HepG2 (cell line): ENCODE measurements around the gene PMIS2. TPM values are rescaled to one million over a fixed set of nuclear protein-coding genes. Genes with fewer than 3 reads are reported as not detected.

Source experiments
- EHMT2 ChIP-seq: fragments of 200-600 bp; sonication (generic); IDR thresholded peaks from 2 replicates; pipeline ENCODE4 v1.7.0; 2017; ENCODE audit warnings: antibody characterized with exemption, low read depth, low read length, borderline replicate concordance
- MXI1 ChIP-seq: IDR thresholded peaks from 3 replicates; pipeline ENCODE4 v1.6.1; 2012; ENCODE audit warnings: low read depth, low read length, inconsistent platforms, borderline replicate concordance
- NFKBIZ ChIP-seq: IDR thresholded peaks from 2 replicates; pipeline ENCODE4 v1.6.1; 2018; ENCODE audit warnings: missing genetic modification reagents, missing compliant biosample characterization
- NR2F1 ChIP-seq, 2 experiments: fragments of 450-650 bp in 1 of 2; formaldehyde crosslinking in 1 of 2; IDR thresholded peaks; 2 replicates each; pipeline versions ENCODE4 v1.5.0 to v1.6.1; 2016 to 2020; ENCODE audit warnings: mild to moderate bottlenecking in 1 of 2, missing compliant biosample characterization in 1 of 2, missing genetic modification reagents in 1 of 2, moderate library complexity in 1 of 2
- PAX8 ChIP-seq: sonication (generic); formaldehyde crosslinking; IDR thresholded peaks from 2 replicates; pipeline ENCODE4 v1.8.0; 2022; ENCODE audit warnings: mild to moderate bottlenecking, missing genetic modification reagents, borderline replicate concordance
- PCBP2 ChIP-seq: fragments of 200-400 bp; formaldehyde crosslinking; optimal IDR thresholded peaks from 2 replicates; pipeline ENCODE3; 2018; ENCODE audit warnings: low read length, low read depth; ENCODE audit not compliant: poor library complexity, severe bottlenecking
- ZFP41 ChIP-seq: sonication (generic); formaldehyde crosslinking; IDR thresholded peaks from 2 replicates; pipeline ENCODE4 v1.4.0; 2020; ENCODE audit warnings: mild to moderate bottlenecking, missing genetic modification reagents, borderline replicate concordance
- ZNF143 ChIP-seq: sonication (generic); formaldehyde crosslinking; IDR thresholded peaks from 2 replicates; pipeline ENCODE4 v1.4.0; 2020; ENCODE audit warnings: missing genetic modification reagents
- ZNF253 ChIP-seq: sonication (generic); formaldehyde crosslinking; IDR thresholded peaks from 2 replicates; pipeline ENCODE4 v1.8.0; 2022; ENCODE audit warnings: mild to moderate bottlenecking, missing genetic modification reagents, borderline replicate concordance
- ZNF543 ChIP-seq: sonication (generic); formaldehyde crosslinking; IDR thresholded peaks from 2 replicates; pipeline ENCODE4 v1.4.0; 2020; ENCODE audit warnings: mild to moderate bottlenecking, missing genetic modification reagents
- ZNF567 ChIP-seq: sonication (generic); formaldehyde crosslinking; IDR thresholded peaks from 2 replicates; pipeline ENCODE4 v1.8.1; 2023; ENCODE audit warnings: mild to moderate bottlenecking, missing genetic modification reagents, borderline replicate concordance
- polyA plus RNA-seq, 8 experiments: library from polyadenylated mRNA; depleted of rRNA in 3 of 8; stranded (reverse) in 7 of 8; unstranded in 1 of 8; fragments of >200 nt; fragmentation: Illumina TruSeq in 4 of 8; extraction: Trizol in 4 of 8; gene quantifications; 2 replicates each; pipeline versions ENCODE4 v1.2.1 to v1.2.3, GENCODE V29; 2011 to 2016; ENCODE audit warnings: low read depth in 4 of 8, missing spikeins in 1 of 8, mixed read lengths in 1 of 8; ENCODE audit not compliant: insufficient read depth in 1 of 8
- total RNA-seq, 5 experiments: library from RNA; depleted of rRNA; stranded (reverse); fragments of >200 nt; fragmentation: Illumina TruSeq; extraction: Trizol; gene quantifications; 2 replicates each; pipeline ENCODE4 v1.2.3, GENCODE V29; 2016; ENCODE audit warnings: low read depth in 1 of 5
- TF ChIP-seq, protein P1 (sequence below): sonication (generic); formaldehyde crosslinking; IDR thresholded peaks from 2 replicates; pipeline ENCODE4 v1.4.0; 2020; ENCODE audit warnings: missing genetic modification reagents, mild to moderate bottlenecking, borderline replicate concordance
- TF ChIP-seq, protein P2 (sequence below): IDR thresholded peaks from 2 replicates; pipeline ENCODE4 v1.6.1; 2018; ENCODE audit warnings: missing genetic modification reagents
- TF ChIP-seq, protein P3 (sequence below): sonication (generic); formaldehyde crosslinking; IDR thresholded peaks from 2 replicates; pipeline ENCODE4 v1.4.0; 2020; ENCODE audit warnings: mild to moderate bottlenecking, missing genetic modification reagents
- TF ChIP-seq, protein P4 (sequence below): sonication (generic); formaldehyde crosslinking; IDR thresholded peaks from 2 replicates; pipeline ENCODE4 v1.4.0; 2020; ENCODE audit warnings: mild to moderate bottlenecking, missing genetic modification reagents
- TF ChIP-seq, protein P5 (sequence below): sonication (generic); formaldehyde crosslinking; IDR thresholded peaks from 2 replicates; pipeline ENCODE4 v1.4.0; 2020; ENCODE audit warnings: missing genetic modification reagents

The PMIS2 gene
- total and polyA plus RNA-seq, 2 of the 13 experiments (the other 11 are each of a cell fraction or from before 2014, with no cell fraction given), result not detected

DNA sequence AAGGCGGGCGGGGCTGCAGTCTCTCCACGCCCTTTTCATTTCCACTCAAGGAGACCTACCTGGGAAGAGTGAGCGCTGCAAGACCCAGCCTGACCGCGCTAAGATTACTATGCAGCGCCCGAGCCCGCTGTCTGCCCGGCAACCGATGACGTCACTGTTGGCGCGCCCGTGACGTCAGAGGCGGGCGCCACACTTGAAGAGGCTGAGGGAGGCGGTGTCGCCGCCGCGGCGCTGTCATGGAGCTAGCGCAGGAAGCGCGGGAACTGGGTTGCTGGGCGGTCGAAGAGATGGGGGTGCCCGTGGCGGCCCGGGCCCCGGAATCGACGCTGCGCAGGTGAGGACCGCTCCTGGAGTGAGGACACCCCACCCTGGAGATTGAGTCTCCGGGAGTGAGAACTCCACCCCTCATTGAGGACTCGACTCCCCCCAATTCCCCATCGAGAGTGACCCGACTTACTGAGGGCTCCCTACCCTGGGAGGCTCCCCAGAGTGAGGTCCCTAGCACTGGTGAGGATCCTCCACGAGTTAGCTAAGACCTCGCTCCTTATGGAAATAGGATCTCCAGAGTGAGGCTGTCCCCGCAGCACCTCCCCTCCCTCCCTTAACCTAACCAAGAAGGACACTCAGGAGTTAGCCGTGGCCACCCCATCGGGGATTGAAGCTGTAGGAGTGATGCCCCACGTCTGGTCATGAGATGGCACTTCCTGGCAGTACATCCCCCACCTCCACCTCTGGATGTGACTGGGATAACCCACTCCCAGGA, 26.8 kb downstream of the PMIS2 start, which contains the start of gene HAUS5 (continued):
- TF ChIP-seq, protein P1, sequence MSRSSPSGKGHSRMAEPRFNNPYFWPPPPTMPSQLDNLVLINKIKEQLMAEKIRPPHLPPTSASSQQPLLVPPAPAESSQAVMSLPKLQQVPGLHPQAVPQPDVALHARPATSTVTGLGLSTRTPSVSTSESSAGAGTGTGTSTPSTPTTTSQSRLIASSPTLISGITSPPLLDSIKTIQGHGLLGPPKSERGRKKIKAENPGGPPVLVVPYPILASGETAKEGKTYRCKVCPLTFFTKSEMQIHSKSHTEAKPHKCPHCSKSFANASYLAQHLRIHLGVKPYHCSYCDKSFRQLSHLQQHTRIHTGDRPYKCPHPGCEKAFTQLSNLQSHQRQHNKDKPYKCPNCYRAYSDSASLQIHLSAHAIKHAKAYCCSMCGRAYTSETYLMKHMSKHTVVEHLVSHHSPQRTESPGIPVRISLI (CRISPR knock-in tag), result no peak
- TF ChIP-seq MXI1 (peak; percentile 93; the same call in 2 of the 3 replicates), ZNF567 (CRISPR knock-in tag) (0 out of 2 replicates have a peak, but pooled peaks have one; percentile 44), ZNF543 (CRISPR knock-in tag) (no peak), ZNF143 (CRISPR knock-in tag) (peak; percentile 69), ZFP41 (CRISPR knock-in tag) (no peak), PAX8 (CRISPR knock-in tag) (no peak), NR2F1 (CRISPR knock-in tag; IDR thresholded peaks at IDR 0.05) (no peak), NFKBIZ (0 out of 2 replicates have a peak, but pooled peaks have one; percentile 42), PCBP2 (no peak), ZNF253 (CRISPR knock-in tag) (no peak), EHMT2 (no peak)
- TF ChIP-seq, protein P2, sequence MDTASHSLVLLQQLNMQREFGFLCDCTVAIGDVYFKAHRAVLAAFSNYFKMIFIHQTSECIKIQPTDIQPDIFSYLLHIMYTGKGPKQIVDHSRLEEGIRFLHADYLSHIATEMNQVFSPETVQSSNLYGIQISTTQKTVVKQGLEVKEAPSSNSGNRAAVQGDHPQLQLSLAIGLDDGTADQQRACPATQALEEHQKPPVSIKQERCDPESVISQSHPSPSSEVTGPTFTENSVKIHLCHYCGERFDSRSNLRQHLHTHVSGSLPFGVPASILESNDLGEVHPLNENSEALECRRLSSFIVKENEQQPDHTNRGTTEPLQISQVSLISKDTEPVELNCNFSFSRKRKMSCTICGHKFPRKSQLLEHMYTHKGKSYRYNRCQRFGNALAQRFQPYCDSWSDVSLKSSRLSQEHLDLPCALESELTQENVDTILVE, result no peak
- TF ChIP-seq, protein P3, sequence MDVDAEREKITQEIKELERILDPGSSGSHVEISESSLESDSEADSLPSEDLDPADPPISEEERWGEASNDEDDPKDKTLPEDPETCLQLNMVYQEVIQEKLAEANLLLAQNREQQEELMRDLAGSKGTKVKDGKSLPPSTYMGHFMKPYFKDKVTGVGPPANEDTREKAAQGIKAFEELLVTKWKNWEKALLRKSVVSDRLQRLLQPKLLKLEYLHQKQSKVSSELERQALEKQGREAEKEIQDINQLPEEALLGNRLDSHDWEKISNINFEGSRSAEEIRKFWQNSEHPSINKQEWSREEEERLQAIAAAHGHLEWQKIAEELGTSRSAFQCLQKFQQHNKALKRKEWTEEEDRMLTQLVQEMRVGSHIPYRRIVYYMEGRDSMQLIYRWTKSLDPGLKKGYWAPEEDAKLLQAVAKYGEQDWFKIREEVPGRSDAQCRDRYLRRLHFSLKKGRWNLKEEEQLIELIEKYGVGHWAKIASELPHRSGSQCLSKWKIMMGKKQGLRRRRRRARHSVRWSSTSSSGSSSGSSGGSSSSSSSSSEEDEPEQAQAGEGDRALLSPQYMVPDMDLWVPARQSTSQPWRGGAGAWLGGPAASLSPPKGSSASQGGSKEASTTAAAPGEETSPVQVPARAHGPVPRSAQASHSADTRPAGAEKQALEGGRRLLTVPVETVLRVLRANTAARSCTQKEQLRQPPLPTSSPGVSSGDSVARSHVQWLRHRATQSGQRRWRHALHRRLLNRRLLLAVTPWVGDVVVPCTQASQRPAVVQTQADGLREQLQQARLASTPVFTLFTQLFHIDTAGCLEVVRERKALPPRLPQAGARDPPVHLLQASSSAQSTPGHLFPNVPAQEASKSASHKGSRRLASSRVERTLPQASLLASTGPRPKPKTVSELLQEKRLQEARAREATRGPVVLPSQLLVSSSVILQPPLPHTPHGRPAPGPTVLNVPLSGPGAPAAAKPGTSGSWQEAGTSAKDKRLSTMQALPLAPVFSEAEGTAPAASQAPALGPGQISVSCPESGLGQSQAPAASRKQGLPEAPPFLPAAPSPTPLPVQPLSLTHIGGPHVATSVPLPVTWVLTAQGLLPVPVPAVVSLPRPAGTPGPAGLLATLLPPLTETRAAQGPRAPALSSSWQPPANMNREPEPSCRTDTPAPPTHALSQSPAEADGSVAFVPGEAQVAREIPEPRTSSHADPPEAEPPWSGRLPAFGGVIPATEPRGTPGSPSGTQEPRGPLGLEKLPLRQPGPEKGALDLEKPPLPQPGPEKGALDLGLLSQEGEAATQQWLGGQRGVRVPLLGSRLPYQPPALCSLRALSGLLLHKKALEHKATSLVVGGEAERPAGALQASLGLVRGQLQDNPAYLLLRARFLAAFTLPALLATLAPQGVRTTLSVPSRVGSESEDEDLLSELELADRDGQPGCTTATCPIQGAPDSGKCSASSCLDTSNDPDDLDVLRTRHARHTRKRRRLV (CRISPR knock-in tag), result no peak
- TF ChIP-seq, protein P4, sequence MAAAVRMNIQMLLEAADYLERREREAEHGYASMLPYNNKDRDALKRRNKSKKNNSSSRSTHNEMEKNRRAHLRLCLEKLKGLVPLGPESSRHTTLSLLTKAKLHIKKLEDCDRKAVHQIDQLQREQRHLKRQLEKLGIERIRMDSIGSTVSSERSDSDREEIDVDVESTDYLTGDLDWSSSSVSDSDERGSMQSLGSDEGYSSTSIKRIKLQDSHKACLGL (CRISPR knock-in tag), result peak; percentile 41; the same call in 1 of the 2 replicates
- TF ChIP-seq, protein P5, sequence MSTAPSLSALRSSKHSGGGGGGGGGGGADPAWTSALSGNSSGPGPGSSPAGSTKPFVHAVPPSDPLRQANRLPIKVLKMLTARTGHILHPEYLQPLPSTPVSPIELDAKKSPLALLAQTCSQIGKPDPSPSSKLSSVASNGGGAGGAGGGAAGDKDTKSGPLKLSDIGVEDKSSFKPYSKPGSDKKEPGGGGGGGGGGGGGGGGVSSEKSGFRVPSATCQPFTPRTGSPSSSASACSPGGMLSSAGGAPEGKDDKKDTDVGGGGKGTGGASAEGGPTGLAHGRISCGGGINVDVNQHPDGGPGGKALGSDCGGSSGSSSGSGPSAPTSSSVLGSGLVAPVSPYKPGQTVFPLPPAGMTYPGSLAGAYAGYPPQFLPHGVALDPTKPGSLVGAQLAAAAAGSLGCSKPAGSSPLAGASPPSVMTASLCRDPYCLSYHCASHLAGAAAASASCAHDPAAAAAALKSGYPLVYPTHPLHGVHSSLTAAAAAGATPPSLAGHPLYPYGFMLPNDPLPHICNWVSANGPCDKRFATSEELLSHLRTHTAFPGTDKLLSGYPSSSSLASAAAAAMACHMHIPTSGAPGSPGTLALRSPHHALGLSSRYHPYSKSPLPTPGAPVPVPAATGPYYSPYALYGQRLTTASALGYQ (CRISPR knock-in tag), result no peak
